Dendritic cell treated with granulocyte-macrophage colony-stimulating factor and Interleukin-4, amounts not matched to agents 40 ng/mL and 50 ng/mL, for 4 days (primary cell): Measurements from ENCODE around the gene DCANP1.
A peak's percentile ranks its signal among the peaks of the same experiment; 100 is the strongest.

Experiments
- H3K27ac Mint-ChIP-seq: one replicate; pipeline ENCODE4 v1.8.0; 2022; ENCODE audit warnings: mild to moderate bottlenecking, mixed read lengths
- H3K27me3 Mint-ChIP-seq: one replicate; pipeline ENCODE4 v1.8.0; 2022; ENCODE audit warnings: mild to moderate bottlenecking, mixed read lengths
- H3K36me3 Mint-ChIP-seq: one replicate; pipeline ENCODE4 v1.8.0; 2022; ENCODE audit warnings: low read depth, mixed read lengths
- H3K4me1 Mint-ChIP-seq: one replicate; pipeline ENCODE4 v1.8.0; 2022; ENCODE audit warnings: low read depth, mixed read lengths
- H3K4me3 Mint-ChIP-seq: one replicate; pipeline ENCODE4 v1.8.0; 2022; ENCODE audit warnings: mild to moderate bottlenecking, moderate library complexity, mixed read lengths
- H3K9me3 Mint-ChIP-seq: one replicate; pipeline ENCODE4 v1.8.0; 2022; ENCODE audit warnings: mixed read lengths
- intact Hi-C: fragments of 100-400 bp; cut with micrococcal nuclease; formaldehyde crosslinking; loops from one replicate; pipeline ENCODE4 v1.15.0; 2022

The DCANP1 gene

GRCh38 chr5:135436951-135437418, 10.2 kb downstream of the DCANP1 start:
- Mint-ChIP-seq H3K9me3 (no peaks in the 10 kb centered on the region), H3K4me1 (peaks cover 88% of the 10 kb centered on the region), H3K4me3 (peak overlapping the region; percentile 65), H3K27ac (peak overlapping the region; percentile 91), H3K36me3 (no peaks in the 10 kb centered on the region), H3K27me3 (no peaks in the 10 kb centered on the region)
- intact Hi-C loops, result loop anchor here (5.0 kb wide), 1 partner anchor 40 kb away; the partner anchor contains the start of gene MACROH2A1

- Mint-ChIP-seq H3K36me3 (no peaks in the 10 kb centered on the region), H3K9me3 (no peaks in the 10 kb centered on the region), H3K27me3 (no peaks in the 10 kb centered on the region), H3K4me3 (no peak overlapping the region), H3K27ac (peak overlapping the region; percentile 91), H3K4me1 (peaks cover 81% of the 10 kb centered on the region)
- intact Hi-C loops, result loop anchor here (5.0 kb wide), 1 partner anchor 38 kb away; the partner anchor contains the start of gene MACROH2A1
Observed at GRCh38 chr5:135435467-135436330, 11.4 kb downstream of the DCANP1 start.

- Mint-ChIP-seq H3K27ac (peak overlapping the region; percentile 90), H3K4me3 (peak overlapping the region; percentile 44), H3K36me3 (no peaks in the 10 kb centered on the region), H3K4me1 (peaks cover 82% of the 10 kb centered on the region), H3K9me3 (no peaks in the 10 kb centered on the region), H3K27me3 (no peaks in the 10 kb centered on the region)
- intact Hi-C loops, result loop anchor here (1.0 to 5.0 kb wide), 2 partner anchors 21 to 38 kb away; partner anchors contain the start of gene MACROH2A1
Observed at GRCh38 chr5:135434591-135435466, 12.3 kb downstream of the DCANP1 start.

- Mint-ChIP-seq H3K27me3 (no peaks in the 10 kb centered on the region), H3K4me3 (peak overlapping the region; percentile 15), H3K4me1 (peaks cover 82% of the 10 kb centered on the region), H3K27ac (peak overlapping the region; percentile 90), H3K36me3 (peaks cover 4% of the 10 kb centered on the region), H3K9me3 (peaks cover 3% of the 10 kb centered on the region)
- intact Hi-C loops, result loop anchor here (1.0 kb wide), 1 partner anchor 22 kb away; no protein-coding TSS in a partner anchor
Observed at GRCh38 chr5:135433681-135434426, 13.3 kb downstream of the DCANP1 start.

GRCh38 chr5:135432113-135432512, 15.0 kb downstream of the DCANP1 start:
- Mint-ChIP-seq H3K4me1 (peaks cover 68% of the 10 kb centered on the region), H3K27ac (no peak overlapping the region), H3K9me3 (peaks cover 10% of the 10 kb centered on the region), H3K4me3 (no peak overlapping the region), H3K27me3 (no peaks in the 10 kb centered on the region), H3K36me3 (peaks cover 13% of the 10 kb centered on the region)
- intact Hi-C loops, result no loop called here

GRCh38 chr5:135430135-135430437, 17.1 kb downstream of the DCANP1 start:
- Mint-ChIP-seq H3K27me3 (no peaks in the 10 kb centered on the region), H3K36me3 (peaks cover 13% of the 10 kb centered on the region), H3K9me3 (peaks cover 10% of the 10 kb centered on the region), H3K4me3 (no peak overlapping the region), H3K27ac (peak overlapping the region; percentile 60), H3K4me1 (peaks cover 69% of the 10 kb centered on the region)
- intact Hi-C loops, result no loop called here

- H3K4me3 Mint-ChIP-seq, result no peak overlapping the region
- H3K27ac Mint-ChIP-seq, result peak overlapping the region; percentile 60
- H3K27me3 Mint-ChIP-seq, result no peaks in the 10 kb centered on the region
- peaks cover 69% of the 10 kb centered on the region for H3K4me1 Mint-ChIP-seq
- peaks cover 10% of the 10 kb centered on the region for H3K9me3 Mint-ChIP-seq
- intact Hi-C loops, result loop anchor here (10.0 kb wide), 1 partner anchor 55 kb away; no protein-coding TSS in a partner anchor
- peaks cover 13% of the 10 kb centered on the region for H3K36me3 Mint-ChIP-seq
Observed at GRCh38 chr5:135429301-135430134, 17.6 kb downstream of the DCANP1 start.

- Mint-ChIP-seq H3K27me3 (no peaks in the 10 kb centered on the region), H3K4me1 (peaks cover 69% of the 10 kb centered on the region), H3K4me3 (no peak overlapping the region), H3K9me3 (peaks cover 10% of the 10 kb centered on the region), H3K36me3 (peaks cover 13% of the 10 kb centered on the region), H3K27ac (no peak overlapping the region)
- intact Hi-C loops, result loop anchor here (10.0 kb wide), 1 partner anchor 54 kb away; no protein-coding TSS in a partner anchor
Observed at GRCh38 chr5:135428586-135428985, 18.6 kb downstream of the DCANP1 start.

- intact Hi-C loops, result loop anchor here (10.0 kb wide), 1 partner anchor 52 kb away; no protein-coding TSS in a partner anchor
- Mint-ChIP-seq H3K36me3 (peaks cover 13% of the 10 kb centered on the region), H3K4me1 (peaks cover 70% of the 10 kb centered on the region), H3K9me3 (peaks cover 10% of the 10 kb centered on the region), H3K27ac (peak overlapping the region; percentile 86), H3K27me3 (no peaks in the 10 kb centered on the region), H3K4me3 (no peak overlapping the region)
Observed at GRCh38 chr5:135426102-135427082, 20.8 kb downstream of the DCANP1 start.

- Mint-ChIP-seq H3K27ac (peak overlapping the region; percentile 86), H3K27me3 (no peaks in the 10 kb centered on the region), H3K4me1 (peaks cover 64% of the 10 kb centered on the region), H3K36me3 (peaks cover 13% of the 10 kb centered on the region), H3K9me3 (peaks cover 10% of the 10 kb centered on the region), H3K4me3 (peak overlapping the region; percentile 7)
- intact Hi-C loops, result loop anchor here (10.0 kb wide), 1 partner anchor 51 kb away; no protein-coding TSS in a partner anchor
Observed at GRCh38 chr5:135425641-135426040, 21.5 kb downstream of the DCANP1 start.

- H3K27me3 Mint-ChIP-seq, result no peaks in the 10 kb centered on the region
- intact Hi-C loops, result loop anchor here (10.0 kb wide), 1 partner anchor 49 kb away; no protein-coding TSS in a partner anchor
- H3K36me3 Mint-ChIP-seq, result peaks cover 17% of the 10 kb centered on the region
Observed at GRCh38 chr5:135423846-135424168, 23.3 kb downstream of the DCANP1 start.

More at GRCh38 chr5:135423846-135424168, 23.3 kb downstream of the DCANP1 start:
- Mint-ChIP-seq H3K27ac (peak overlapping the region; percentile 86), H3K4me3 (no peak overlapping the region), H3K9me3 (peaks cover 19% of the 10 kb centered on the region), H3K4me1 (peaks cover 45% of the 10 kb centered on the region)
